HG03066 (cell line): Measurements from ENCODE around the gene STIM1.
A peak's percentile ranks its signal among the peaks of the same experiment; 100 is the strongest.
"Not testable (repeated sequence)": the region's sequence is repeated elsewhere in the genome, so short reads cannot be mapped to it uniquely, and the experiment has no call there.

Source experiments
- ATAC-seq: cut with Tn5 transposase; IDR thresholded peaks from one replicate; pipeline ENCODE4 v1.9.1; 2021; ENCODE audit warnings: low read depth; ENCODE audit not compliant: unreplicated experiment

STIM1 gene

DNA sequence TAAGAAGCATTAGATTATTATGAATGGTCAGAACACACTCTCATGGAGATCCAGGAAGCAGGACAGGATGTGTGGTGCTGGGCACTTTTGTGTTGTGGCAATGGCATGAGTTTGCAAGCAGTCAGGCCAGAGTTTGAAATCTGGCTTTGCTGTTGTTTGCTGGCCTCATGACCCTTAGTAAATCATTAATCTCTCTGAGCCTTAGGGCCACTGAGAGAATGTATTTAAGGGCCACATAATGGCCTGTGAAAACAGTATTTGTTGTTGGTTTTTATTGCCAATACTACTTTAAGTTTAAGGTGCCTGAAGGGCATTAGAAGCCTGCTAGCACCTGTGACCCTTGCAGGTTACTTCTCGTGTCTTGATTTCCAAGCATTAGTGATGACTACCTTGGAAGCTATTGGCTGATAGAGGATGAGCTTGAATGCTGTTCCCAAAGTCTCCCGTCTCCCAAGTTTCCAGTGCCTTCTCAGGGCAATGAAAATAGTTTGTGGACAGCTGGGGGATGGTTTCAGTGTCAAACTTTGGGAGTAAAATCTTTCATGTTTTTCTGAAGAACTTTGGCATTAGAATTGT lies 24.6 kb downstream of the STIM1 start:
- ATAC-seq, result peak; percentile 50

DNA sequence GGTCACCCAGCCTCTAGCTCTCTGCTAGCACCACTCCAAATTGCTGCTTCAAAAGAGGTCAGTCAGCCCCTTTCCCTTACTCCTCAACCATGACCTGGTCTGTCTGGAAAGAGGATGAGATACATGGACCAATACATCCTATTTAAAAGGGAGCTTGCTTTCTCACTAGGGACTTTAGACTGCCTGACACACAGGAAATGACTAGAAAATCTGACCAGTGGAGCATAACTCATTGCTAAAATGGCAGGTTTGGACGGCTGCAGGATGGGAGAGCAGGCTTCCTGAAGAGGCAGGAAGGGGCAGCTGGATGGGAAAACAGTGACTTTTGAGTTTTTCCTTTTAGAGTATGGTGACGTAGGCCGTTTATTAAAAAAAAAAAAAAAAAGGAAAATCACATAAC lies 25.3 kb downstream of the STIM1 start:
- ATAC-seq, result peak; percentile 40

DNA sequence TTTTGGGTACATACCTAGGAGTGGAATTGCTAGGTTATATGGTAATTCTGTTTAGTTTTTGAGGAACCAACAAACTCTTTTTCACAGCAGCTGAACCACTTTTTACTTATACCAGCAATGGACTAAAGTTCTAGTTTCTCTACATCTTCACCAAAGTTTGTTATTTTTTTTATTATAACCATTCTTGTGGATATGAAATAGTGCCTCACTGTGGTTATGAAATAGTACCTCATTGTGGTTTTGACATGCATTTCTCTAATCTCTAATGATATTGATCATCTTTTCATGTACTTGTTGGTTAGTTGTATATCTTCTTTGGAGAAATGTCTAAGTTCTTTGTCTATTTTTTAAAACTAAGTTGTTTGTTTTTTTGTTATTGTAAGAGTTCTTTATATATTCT lies 27.2 kb downstream of the STIM1 start:
- ATAC-seq, result no peak

DNA sequence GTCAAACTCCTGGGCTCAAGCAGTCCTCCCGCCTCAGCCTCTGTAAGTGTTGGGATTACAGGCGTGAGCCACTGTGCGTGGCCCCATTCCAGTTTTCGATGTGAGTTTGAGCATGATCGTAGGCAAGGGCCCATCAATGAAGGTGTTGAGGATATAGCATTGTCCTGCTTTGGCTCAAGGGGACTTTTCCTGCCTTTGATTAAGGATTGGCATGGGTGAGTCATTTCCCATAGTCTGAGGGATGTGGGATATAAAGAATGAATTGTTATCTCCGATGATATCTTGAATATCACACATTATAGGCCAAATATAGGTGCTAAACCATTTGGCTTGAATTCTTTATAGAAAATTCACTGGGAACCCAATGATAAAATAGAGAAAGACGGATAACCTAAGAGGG lies 30.4 kb downstream of the STIM1 start:
- no peak for ATAC-seq

DNA sequence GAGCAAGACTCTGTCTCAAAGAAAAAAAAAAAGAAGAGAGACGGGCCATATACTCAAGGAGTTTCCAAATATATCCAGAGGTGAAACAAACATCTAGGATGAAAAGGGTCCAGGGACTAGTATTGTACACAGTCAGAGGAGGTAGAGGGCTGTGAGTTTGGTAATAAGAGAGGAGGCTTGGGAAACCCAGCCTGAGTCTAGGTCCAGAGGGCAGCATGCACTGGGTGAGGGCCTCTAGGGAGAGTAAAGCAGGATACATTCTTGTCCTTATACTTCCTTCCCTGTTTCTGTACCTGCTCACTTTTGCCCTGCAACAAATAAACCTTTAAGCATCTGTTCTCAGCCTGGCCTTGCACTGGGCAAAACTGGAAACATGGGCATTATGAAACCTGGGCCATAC lies 31.5 kb downstream of the STIM1 start:
- no peak for ATAC-seq

DNA sequence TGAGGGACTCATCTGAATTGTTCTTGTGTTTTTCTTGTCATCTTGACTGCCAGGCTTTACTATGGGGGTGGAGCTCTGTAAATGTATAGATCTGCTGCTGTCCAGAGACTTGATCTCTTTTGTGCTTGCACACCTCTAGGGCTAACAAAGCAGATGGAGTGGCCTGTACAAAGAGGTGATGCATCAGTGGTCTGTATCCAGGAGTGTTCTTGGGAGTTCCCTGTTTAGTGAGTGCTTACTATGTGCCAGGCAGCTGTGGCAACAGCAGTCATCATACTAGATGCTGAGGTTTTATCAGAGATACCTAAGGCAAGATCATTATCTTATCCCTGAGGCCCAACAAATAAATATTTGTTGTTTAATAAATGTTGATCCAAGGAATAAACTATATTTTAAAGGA lies 33.4 kb downstream of the STIM1 start:
- no peak for ATAC-seq

DNA sequence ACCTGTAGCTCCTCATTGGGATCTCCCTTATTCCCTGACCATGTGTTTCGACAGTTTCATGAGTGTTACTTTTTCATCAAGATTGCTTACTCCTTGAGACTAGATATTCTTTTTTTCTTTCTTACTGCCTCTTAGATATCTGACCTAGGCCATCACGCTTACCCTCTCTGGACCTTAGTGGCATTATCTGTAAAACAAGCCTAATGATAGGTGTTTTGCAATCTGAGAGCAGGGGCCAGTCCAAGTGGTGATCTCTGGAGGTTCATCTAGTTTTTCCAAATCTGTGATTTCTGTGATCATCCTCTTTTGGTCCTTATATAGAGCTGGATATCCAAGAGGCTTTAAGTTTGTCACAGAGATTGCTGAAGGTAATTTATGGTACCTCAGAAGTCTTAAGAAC lies 34.5 kb downstream of the STIM1 start:
- ATAC-seq, result no peak

DNA sequence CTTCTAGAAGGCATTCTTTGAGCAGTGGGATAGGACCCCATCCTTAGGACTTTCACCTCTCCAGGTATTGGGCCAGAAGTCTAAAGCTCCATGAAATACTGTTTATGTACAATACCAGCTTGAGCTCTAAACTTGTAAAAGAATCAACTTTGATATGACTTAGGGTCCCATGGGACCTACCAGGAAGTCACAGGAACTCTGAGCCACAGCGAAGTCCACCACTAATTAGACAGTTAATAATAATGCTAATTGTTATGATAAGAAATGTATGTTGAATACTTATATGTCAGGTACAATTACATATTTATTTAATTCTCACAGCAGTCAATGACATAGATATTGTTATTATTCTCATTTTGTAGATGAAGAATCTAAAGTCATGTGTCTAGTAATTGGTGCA lies 35.3 kb downstream of the STIM1 start:
- ATAC-seq, result no peak

DNA sequence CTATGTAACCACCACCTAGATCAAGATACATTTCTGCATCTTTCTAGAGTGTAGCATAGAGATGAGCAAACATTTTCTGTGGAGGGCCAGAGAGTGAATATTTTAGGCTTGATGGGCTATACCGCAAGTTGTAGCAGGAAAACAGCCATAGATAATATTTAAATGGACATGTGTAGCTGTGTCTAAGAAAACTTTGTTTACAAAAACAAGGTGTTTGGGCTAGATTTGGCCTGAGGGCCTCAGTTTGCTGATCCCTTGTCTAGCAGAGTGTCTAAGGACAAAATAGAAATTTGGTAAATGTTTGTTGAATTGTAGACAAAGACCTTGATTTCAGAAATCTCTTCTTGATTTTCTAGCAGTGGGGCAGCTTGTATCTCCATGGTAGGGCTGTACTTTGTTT lies 36.3 kb downstream of the STIM1 start:
- no peak for ATAC-seq

DNA sequence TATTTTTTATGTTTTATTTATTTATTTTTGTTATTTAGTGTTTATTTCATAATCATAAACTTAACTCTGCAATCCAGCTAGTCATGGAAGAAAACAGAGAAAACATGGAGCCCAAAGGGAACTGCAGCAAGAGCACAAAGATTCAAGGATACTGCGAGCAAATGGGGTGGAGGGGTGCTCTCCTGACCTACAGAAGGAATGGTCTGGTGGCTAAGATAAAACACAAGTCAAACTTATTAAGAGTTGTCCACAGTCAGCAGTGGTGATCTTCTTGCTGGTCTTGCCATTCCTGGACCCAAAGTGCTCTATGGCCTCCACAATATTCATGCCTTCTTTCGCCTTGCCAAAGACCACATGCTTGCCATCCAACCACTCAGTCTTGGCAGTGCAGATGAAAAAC lies 36.7 kb downstream of the STIM1 start:
- no peak for ATAC-seq

DNA sequence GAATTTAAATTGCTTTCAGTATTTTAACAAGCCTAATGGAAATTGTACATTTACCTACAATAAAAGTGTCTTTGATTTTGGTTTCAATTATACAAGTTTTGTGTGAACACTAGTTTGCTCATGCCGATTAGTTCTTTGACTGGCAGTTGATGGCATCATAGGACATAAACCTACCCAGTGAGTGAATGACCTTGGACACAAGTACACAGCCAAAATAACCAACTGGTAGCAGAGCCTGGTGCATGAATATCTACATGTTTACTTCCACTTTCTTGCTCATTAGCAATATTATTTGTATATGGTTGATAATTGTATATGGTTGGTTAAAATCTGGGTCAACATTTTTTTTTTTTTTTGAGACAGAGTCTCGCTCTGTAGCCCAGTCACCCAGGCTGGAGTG lies 37.8 kb downstream of the STIM1 start:
- no peak for ATAC-seq

DNA sequence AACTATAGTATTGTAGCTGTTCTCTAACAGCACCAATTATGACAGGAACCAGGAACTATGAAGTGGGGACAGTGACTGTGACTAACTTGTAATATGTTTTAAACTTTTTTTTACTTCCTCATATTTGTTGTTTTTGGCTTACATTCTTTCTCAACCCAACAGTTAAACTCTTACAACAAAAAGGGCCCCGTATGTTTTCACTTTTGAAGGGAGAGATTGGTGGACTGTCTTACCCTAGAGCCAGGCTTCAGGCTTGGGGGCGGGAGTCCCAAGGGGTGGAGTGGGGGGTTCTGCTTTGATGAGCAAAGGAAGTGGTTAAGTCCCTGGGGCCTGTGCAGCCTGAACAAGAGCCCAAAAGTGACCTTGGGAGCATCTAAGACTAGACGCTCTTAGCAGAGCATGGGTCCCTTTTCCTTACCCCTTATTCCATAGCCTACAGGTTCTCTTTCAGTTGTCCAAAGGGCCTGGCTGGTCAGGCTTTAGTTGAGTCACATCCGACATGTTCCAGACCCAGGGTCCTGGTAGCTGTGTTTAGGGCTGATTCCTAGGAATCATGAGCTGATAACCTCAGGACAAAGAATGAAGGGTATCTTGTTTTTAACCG lies 38.8 kb downstream of the STIM1 start:
- ATAC-seq, result peak; percentile 97

DNA sequence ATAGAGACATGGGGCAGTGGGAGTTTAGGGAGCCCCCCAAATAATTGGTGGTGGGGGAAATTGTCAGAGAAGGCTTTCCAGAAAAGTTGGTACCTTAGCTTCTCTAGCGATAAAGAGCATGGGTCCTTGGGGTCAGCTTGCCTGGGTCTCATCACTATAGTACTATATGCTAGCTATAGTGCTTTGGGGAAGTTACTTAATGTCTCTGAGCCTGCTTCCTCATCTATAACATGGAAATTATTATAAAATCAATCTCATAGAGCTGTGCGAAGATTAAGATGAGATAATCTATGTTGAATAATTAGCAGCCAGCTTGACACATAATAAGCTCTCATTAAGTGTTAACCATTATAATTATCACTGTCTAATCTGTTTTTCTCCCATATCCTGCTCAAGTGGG lies 41.2 kb downstream of the STIM1 start:
- ATAC-seq, result no peak

DNA sequence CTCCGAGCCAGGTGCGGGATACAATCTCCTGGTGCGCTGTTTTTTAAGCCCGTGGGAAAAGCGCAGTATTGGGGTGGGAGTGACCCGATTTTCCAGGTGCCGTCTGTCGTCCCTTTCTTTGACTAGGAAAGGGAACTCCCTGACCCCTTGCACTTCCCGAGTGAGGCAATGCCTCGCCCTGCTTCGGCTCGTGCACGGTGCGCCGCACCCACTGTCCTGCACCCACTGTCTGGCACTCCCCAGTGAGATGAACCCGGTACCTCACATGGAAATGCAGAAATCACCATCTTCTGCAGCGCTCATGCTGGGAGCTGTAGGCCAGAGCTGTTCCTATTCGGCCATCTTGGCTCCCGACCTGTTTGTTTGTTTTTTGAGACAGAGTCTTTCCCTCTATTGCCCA lies 44.8 kb downstream of the STIM1 start:
- ATAC-seq, result not testable (repeated sequence)

DNA sequence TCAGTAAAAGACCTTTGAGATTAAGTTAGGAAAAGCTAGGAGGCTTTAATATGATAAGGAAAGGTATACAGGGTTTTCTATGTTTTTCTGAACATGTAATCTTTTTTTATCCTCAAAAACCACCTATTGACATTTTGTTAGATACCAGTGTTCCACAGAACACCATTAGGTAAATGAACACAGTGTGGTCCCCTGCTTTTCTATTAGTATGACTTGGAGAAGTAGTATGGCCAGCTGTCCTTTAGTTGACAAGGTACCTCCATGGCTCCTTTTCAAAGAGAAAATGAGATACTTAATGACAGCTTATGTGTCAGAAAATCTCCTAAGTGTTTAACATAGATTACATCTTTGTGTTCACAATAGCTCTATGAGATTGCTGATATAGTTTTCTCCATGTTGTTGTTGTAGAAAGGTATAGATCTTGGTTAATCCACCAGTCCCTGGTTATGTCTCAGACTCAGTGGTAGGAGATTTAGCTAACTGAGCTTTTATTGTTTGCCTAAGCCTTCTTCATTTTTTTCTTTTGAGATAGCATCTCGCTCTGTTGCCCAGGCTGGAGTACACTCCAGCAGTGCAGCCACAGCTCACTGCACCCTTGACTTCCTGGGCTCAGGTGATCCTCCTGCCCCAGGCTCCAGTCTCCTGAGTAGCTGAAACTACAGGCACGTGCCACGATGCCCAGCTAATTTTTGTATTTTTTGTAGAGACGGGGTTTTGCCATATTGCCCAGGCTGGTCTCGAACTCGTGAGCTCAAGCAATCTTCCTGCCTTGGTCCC lies 46.0 kb downstream of the STIM1 start:
- ATAC-seq, result no peak

DNA sequence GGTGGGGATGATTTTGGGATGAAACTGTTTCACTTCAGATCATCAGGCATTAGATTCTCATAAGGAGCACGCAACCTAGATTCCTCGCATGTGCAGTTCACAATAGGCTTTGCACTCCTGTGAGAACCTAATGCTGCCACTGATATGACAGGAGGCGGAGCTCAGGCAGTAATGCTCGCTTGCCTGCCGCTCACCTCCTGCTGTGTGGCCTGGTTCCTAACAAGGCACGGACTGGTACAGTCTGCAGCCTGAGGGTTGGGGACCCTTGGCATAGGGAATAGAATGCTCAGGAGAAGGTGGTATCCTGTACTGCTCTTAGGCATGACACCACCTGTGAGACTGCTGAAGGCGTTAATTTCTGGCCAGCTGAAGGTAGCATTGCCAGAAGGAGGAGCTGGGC lies 47.0 kb downstream of the STIM1 start:
- no peak for ATAC-seq

DNA sequence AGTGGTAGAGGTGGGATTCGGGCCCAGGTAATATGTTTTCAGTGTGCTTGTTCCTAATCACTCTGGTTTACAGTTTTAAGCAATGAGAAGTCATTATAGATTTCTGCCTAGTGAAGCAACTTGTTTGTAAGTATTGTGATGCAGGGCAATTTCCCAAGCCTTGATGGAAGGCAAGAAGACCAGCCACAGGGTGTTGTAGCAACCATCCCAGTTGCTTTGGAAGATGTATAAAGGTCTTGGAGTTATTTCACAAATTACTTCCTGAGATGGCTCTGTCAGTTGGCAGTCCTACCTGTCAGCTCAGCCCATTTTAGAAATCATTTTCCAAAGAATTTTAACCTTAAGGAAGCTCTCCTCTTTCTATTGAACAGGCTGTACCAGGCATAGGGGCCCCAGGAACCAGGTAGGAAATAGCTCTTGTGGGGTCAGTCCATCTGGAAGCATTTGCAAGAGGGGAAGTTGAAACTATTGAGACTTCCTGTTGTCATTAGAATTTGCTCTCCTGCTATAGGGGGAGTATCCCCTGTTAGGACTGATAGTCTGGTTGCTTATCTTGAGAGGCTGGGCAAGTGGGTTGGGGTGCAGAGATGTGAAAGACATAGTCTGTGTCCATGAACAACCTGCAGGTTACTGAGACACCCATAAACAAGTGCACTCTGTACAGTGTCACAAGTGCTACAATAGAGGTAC lies 47.9 kb downstream of the STIM1 start:
- ATAC-seq, result peak; percentile 54

DNA sequence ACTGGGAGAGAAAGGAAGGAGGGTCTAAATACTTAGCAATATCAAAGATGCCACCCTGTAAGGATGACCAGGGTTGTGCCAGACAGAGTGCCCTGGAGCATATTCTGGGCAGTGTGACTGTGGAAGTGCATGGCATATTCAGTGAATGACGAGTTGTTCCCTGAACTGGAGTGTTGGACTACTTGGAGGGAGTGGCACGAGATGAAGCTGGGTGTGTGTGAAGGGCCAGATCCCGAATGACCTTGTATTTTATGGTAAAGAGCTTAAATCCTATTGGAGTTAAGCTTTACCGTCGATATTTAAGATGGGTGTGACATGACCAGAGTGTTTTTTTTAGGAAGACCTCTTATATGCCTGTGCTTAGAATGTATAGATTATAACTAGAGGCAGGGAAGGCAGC lies 48.8 kb downstream of the STIM1 start:
- ATAC-seq, result no peak

DNA sequence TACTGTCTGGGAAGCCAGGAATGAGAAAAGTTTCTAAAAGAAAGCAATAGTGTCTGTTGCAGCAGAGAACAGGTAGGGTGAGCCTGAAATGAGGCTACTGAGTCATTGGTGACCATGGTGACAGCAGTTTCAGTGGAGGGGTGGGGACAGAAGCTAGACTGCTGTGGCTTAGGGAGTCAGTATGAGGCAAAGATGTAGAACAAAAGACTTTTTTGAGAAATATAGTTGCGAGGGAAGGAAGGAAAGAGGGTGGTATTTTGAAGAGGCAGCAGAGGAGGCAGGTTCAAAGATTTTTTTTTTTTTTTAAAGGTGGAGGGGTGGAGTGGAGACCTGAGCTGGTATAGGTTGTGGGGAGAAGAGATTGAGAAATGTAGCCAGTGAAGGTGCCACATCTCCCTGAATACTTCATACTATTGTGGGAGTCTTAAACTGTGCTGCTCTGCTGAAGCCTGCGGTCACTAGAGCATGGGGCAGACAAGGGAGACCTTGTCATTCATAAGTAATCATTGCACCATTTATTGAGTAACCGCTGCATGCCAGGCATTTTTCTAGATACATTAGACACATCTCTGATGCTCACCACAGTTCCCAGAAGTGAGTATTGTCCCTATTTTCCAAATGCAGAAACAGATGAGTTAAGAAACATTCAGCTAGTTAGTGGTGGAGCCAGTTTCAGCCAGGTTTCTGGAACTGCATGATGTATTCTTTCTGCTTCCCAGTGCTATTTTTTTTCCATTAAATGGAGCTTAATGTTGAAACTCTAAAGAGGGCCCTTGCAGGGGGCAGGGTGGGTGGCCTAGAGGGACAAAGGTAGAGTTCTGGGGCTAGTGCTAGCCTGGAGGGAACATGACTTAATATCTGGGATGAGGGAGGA lies 49.9 kb downstream of the STIM1 start:
- peak; percentile 69 for ATAC-seq

DNA sequence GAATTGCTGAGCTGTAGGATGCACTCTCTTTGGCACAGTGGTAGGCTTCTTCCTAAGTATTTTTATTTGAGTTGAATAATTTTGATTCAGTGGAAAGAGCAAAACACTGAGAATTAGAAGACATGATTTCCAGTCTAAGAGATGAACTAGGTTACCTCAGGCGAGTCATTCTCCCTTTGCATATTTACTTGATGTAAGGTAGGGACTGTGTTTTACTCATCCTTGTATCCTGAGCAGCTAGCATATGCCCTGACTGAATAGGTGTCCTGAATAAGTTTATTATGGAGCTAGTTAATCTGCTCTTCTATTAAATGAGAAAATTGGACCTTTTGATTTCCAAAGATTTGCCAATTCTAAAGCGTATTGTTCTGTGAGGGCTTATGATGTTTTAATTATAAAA lies 50.7 kb downstream of the STIM1 start:
- no peak for ATAC-seq

DNA sequence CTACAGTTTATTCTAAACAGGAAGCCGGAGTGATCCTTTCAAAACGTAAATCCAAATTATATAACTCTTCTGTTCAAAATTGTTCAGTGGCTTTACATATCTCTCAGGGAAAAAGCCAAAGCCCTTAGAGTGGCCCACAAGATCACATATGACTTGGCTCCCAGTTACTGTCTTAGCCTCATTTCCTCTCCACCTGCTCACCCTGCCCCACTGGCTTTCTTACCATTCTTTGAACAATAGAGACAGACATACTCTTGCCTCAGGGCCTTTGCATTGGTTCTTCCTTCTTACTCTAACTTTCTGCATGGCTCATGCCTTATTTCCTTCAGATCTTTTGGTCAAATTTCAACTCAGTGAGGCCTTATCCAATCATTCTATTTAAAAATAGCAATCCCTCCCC lies 52.1 kb downstream of the STIM1 start:
- no peak for ATAC-seq
